Measurements from ENCODE around the gene BOLA2B.
"Not testable (repeated sequence)": the region's sequence is repeated elsewhere in the genome, so short reads cannot be mapped to it uniquely, and the experiment has no call there.

Gene BOLA2B

GRCh38 chr16:30193615-30194014, at the start of gene BOLA2B, which contains the start of gene SLX1A:
BOLA2B (minus strand) TSS chr16:30193666; CDS start chr16:30193595, 71 bp downstream.
SLX1A (plus strand) TSS chr16:30193875; CDS start chr16:30194085, 210 bp downstream.
- not testable (repeated sequence) for H2AFZ ChIP-seq; H3K27ac ChIP-seq; H3K4me3 ChIP-seq (ENCODE audit: low read depth, low read length); H3K27me3 ChIP-seq (ENCODE audit: control insufficient read depth, insufficient read depth, low read length); H3K9ac ChIP-seq; H3K4me1 ChIP-seq; H3K4me2 ChIP-seq (ENCODE audit: low read length); H3K36me3 ChIP-seq (ENCODE audit: control insufficient read depth, insufficient read depth, low read length); H3K79me2 ChIP-seq; H3K9me3 ChIP-seq (ENCODE audit: control insufficient read depth, low read length)

GRCh38 chr16:30217082-30217481, 23.6 kb upstream of the BOLA2B start:
- H3K79me2 ChIP-seq; H3K9ac ChIP-seq; H3K4me1 ChIP-seq; H2AFZ ChIP-seq; H3K27ac ChIP-seq; H3K9me3 ChIP-seq (ENCODE audit: control insufficient read depth, low read length); H3K4me3 ChIP-seq (ENCODE audit: low read depth, low read length); H3K36me3 ChIP-seq (ENCODE audit: control insufficient read depth, insufficient read depth, low read length); H3K4me2 ChIP-seq (ENCODE audit: low read length); H3K27me3 ChIP-seq (ENCODE audit: control insufficient read depth, insufficient read depth, low read length): not testable (repeated sequence)

- H3K4me1 ChIP-seq; H3K79me2 ChIP-seq; H3K27me3 ChIP-seq (ENCODE audit: control insufficient read depth, insufficient read depth, low read length); H3K9me3 ChIP-seq (ENCODE audit: control insufficient read depth, low read length); H2AFZ ChIP-seq; H3K4me3 ChIP-seq (ENCODE audit: low read depth, low read length); H3K27ac ChIP-seq; H3K36me3 ChIP-seq (ENCODE audit: control insufficient read depth, insufficient read depth, low read length); H3K4me2 ChIP-seq (ENCODE audit: low read length); H3K9ac ChIP-seq: not testable (repeated sequence)
Observed at GRCh38 chr16:30211414-30211813, 17.9 kb upstream of the BOLA2B start.

- H3K36me3 ChIP-seq (ENCODE audit: control insufficient read depth, insufficient read depth, low read length); H3K9ac ChIP-seq; H2AFZ ChIP-seq; H3K27ac ChIP-seq; H3K4me3 ChIP-seq (ENCODE audit: low read depth, low read length); H3K9me3 ChIP-seq (ENCODE audit: control insufficient read depth, low read length); H3K79me2 ChIP-seq; H3K4me2 ChIP-seq (ENCODE audit: low read length); H3K27me3 ChIP-seq (ENCODE audit: control insufficient read depth, insufficient read depth, low read length); H3K4me1 ChIP-seq: not testable (repeated sequence)
Observed at GRCh38 chr16:30209032-30209431, 15.6 kb upstream of the BOLA2B start.

GRCh38 chr16:30207063-30207704, 13.7 kb upstream of the BOLA2B start:
- H2AFZ ChIP-seq; H3K27me3 ChIP-seq (ENCODE audit: control insufficient read depth, insufficient read depth, low read length); H3K9ac ChIP-seq; H3K27ac ChIP-seq; H3K4me3 ChIP-seq (ENCODE audit: low read depth, low read length); H3K4me2 ChIP-seq (ENCODE audit: low read length); H3K9me3 ChIP-seq (ENCODE audit: control insufficient read depth, low read length); H3K79me2 ChIP-seq; H3K4me1 ChIP-seq; H3K36me3 ChIP-seq (ENCODE audit: control insufficient read depth, insufficient read depth, low read length): not testable (repeated sequence)

GRCh38 chr16:30206252-30206651, 12.8 kb upstream of the BOLA2B start:
- not testable (repeated sequence) for H3K27me3 ChIP-seq (ENCODE audit: control insufficient read depth, insufficient read depth, low read length); H3K36me3 ChIP-seq (ENCODE audit: control insufficient read depth, insufficient read depth, low read length); H3K9me3 ChIP-seq (ENCODE audit: control insufficient read depth, low read length); H3K9ac ChIP-seq; H3K27ac ChIP-seq; H3K4me1 ChIP-seq; H3K79me2 ChIP-seq; H3K4me3 ChIP-seq (ENCODE audit: low read depth, low read length); H3K4me2 ChIP-seq (ENCODE audit: low read length)
- peak overlapping the region; percentile 79 for H2AFZ ChIP-seq

GRCh38 chr16:30205541-30206236, 12.2 kb upstream of the BOLA2B start:
- not testable (repeated sequence) for H3K4me1 ChIP-seq; H3K27me3 ChIP-seq (ENCODE audit: control insufficient read depth, insufficient read depth, low read length); H3K9me3 ChIP-seq (ENCODE audit: control insufficient read depth, low read length); H3K36me3 ChIP-seq (ENCODE audit: control insufficient read depth, insufficient read depth, low read length); H3K79me2 ChIP-seq; H3K9ac ChIP-seq; H3K27ac ChIP-seq
- Histone ChIP-seq H2AFZ (peak overlapping the region; percentile 79), H3K4me2 (ENCODE audit: low read length) (peak overlapping the region; percentile 37), H3K4me3 (ENCODE audit: low read depth, low read length) (peak overlapping the region; percentile 25)

GRCh38 chr16:30199608-30200343, 6.3 kb upstream of the BOLA2B start:
- not testable (repeated sequence) for H3K27ac ChIP-seq; H3K4me2 ChIP-seq (ENCODE audit: low read length); H3K36me3 ChIP-seq (ENCODE audit: control insufficient read depth, insufficient read depth, low read length); H3K4me3 ChIP-seq (ENCODE audit: low read depth, low read length); H3K79me2 ChIP-seq; H2AFZ ChIP-seq; H3K9me3 ChIP-seq (ENCODE audit: control insufficient read depth, low read length); H3K4me1 ChIP-seq; H3K9ac ChIP-seq; H3K27me3 ChIP-seq (ENCODE audit: control insufficient read depth, insufficient read depth, low read length)

GRCh38 chr16:30199049-30199448, 5.6 kb upstream of the BOLA2B start, which contains the start of gene SULT1A3:
SULT1A3 (plus strand) TSS chr16:30199255; CDS start chr16:30200729, 1,474 bp downstream.
- H3K4me1 ChIP-seq; H3K4me2 ChIP-seq (ENCODE audit: low read length); H2AFZ ChIP-seq; H3K79me2 ChIP-seq; H3K27me3 ChIP-seq (ENCODE audit: control insufficient read depth, insufficient read depth, low read length); H3K27ac ChIP-seq; H3K4me3 ChIP-seq (ENCODE audit: low read depth, low read length); H3K36me3 ChIP-seq (ENCODE audit: control insufficient read depth, insufficient read depth, low read length); H3K9ac ChIP-seq; H3K9me3 ChIP-seq (ENCODE audit: control insufficient read depth, low read length): not testable (repeated sequence)

GRCh38 chr16:30197001-30197400, 3.5 kb upstream of the BOLA2B start:
- not testable (repeated sequence) for H3K79me2 ChIP-seq; H3K9me3 ChIP-seq (ENCODE audit: control insufficient read depth, low read length); H3K27me3 ChIP-seq (ENCODE audit: control insufficient read depth, insufficient read depth, low read length); H3K4me1 ChIP-seq; H3K9ac ChIP-seq; H3K36me3 ChIP-seq (ENCODE audit: control insufficient read depth, insufficient read depth, low read length); H3K4me2 ChIP-seq (ENCODE audit: low read length); H2AFZ ChIP-seq; H3K4me3 ChIP-seq (ENCODE audit: low read depth, low read length); H3K27ac ChIP-seq
